Gastrocnemius medialis (tissue), 4 donors: ENCODE data around the gene ZDHHC12.

ENCODE experiments used
- CTCF ChIP-seq, 5 experiments: fragments of 450-650 bp in 3 of 5; fragments of 200-600 bp in 2 of 5; sonication (generic) in 2 of 5; IDR thresholded peaks in 4 of 5; conservative IDR thresholded peaks in 1 of 5; 1 replicate in 4 of 5; 2 replicates in 1 of 5; pipeline ENCODE4 v1.5.1; 2016 to 2019; ENCODE audit warnings: antibody characterized with exemption in 5 of 5, mild to moderate bottlenecking in 3 of 5, moderate library complexity in 3 of 5
- POLR2A ChIP-seq, 2 donors: fragments of 450-650 bp; IDR thresholded peaks; one replicate each; pipeline ENCODE4 v1.6.1; 2017; ENCODE audit warnings: antibody characterized with exemption in 2 of 2, mild to moderate bottlenecking in 2 of 2, moderate library complexity in 2 of 2

DNA sequence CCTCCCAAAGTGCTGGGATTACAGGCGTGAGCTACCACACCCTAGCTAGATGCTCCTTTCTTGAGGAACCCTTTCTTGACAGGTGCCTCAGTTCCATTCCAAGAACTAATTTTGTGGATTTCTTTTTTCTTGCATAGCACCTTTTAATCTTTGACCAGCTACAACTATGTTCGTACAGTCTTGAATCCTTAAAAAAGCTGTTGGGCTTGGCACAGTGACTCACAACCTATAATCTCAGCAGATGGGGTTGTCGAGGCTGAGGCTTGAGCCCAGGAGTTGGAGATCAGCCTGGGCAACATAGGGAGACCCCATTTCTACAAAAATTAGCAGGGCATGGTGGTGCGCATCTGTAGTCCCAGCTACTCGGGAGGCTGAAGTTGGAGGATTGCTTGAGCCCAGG lies 49.1 kb upstream of the ZDHHC12 start:
- no peak for TF ChIP-seq CTCF (IDR thresholded peaks at IDR 0.05 in 4 of 5, conservative IDR thresholded peaks at IDR 0.05 in 1 of 5)
- no peak for TF ChIP-seq POLR2A (IDR thresholded peaks at IDR 0.05)
